Measurements from ENCODE around the gene KAT6B.

- TF ChIP-seq EZH2 (IDR thresholded peaks at IDR 0.05) (no peak), CTCF (IDR thresholded peaks at IDR 0.05) (no peak), EZH2phosphoT487 (IDR thresholded peaks at IDR 0.05) (no peak)
These were observed 16.0 kb downstream of the KAT6B start for GRCh38 chr10:74842301-74842954.

All from neural progenitor cell (in vitro differentiated cells).